NCI-H1092 treated with DMSO at 0.1 percent for 48 hours (cell line): ENCODE results near the gene TIMM9.
"Not testable (repeated sequence)": the region's sequence is repeated elsewhere in the genome, so short reads cannot be mapped to it uniquely, and the experiment has no call there.

Experiments
- DNase-seq: peaks from one replicate; lab custom pipeline; 2025; lab: John Stamatoyannopoulos, UW

TIMM9 gene

GRCh38 chr14:58398495-58398894, 28.8 kb downstream of the TIMM9 start:
- no peak for DNase-seq

GRCh38 chr14:58397156-58397555, 30.2 kb downstream of the TIMM9 start:
- DNase-seq, result no peak

- peak; percentile 50 for DNase-seq
Measured at GRCh38 chr14:58395812-58396788, 31.2 kb downstream of the TIMM9 start, which contains the start of gene TOMM20L. TSS of gene TOMM20L (plus strand) at chr14:58395930. CDS start at chr14:58395958, 28 bp downstream.

GRCh38 chr14:58395562-58395811, 31.8 kb downstream of the TIMM9 start:
- DNase-seq, result no peak

- DNase-seq, result no peak
Measured at GRCh38 chr14:58390830-58391229, 36.5 kb downstream of the TIMM9 start.

GRCh38 chr14:58376791-58377190, 50.5 kb downstream of the TIMM9 start:
- no peak for DNase-seq

GRCh38 chr14:58368956-58369355, 58.4 kb downstream of the TIMM9 start:
- DNase-seq, result no peak

- no peak for DNase-seq
Measured at GRCh38 chr14:58367296-58367695, 60.0 kb downstream of the TIMM9 start.

- DNase-seq, result no peak
Measured at GRCh38 chr14:58364316-58364715, 63.0 kb downstream of the TIMM9 start.

GRCh38 chr14:58362798-58363412, 64.4 kb downstream of the TIMM9 start:
- peak; percentile 49 for DNase-seq

- DNase-seq, result not testable (repeated sequence)
Measured at GRCh38 chr14:58362272-58362671, 65.1 kb downstream of the TIMM9 start.
